ENCODE measurements around the gene OCRL.

- TF ChIP-seq, protein P1, sequence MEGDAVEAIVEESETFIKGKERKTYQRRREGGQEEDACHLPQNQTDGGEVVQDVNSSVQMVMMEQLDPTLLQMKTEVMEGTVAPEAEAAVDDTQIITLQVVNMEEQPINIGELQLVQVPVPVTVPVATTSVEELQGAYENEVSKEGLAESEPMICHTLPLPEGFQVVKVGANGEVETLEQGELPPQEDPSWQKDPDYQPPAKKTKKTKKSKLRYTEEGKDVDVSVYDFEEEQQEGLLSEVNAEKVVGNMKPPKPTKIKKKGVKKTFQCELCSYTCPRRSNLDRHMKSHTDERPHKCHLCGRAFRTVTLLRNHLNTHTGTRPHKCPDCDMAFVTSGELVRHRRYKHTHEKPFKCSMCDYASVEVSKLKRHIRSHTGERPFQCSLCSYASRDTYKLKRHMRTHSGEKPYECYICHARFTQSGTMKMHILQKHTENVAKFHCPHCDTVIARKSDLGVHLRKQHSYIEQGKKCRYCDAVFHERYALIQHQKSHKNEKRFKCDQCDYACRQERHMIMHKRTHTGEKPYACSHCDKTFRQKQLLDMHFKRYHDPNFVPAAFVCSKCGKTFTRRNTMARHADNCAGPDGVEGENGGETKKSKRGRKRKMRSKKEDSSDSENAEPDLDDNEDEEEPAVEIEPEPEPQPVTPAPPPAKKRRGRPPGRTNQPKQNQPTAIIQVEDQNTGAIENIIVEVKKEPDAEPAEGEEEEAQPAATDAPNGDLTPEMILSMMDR (IDR thresholded peaks at IDR 0.05): no peak
- TF ChIP-seq POLR2A (IDR thresholded peaks at IDR 0.05): no peak
These were observed 44.2 kb upstream of the OCRL start for GRCh38 chrX:129495900-129496299.
